Measurements from ENCODE around the gene SH3BGRL2. TPM values are rescaled to one million over a fixed set of nuclear protein-coding genes. Genes with fewer than 3 reads are reported as not detected.

The SH3BGRL2 gene
- total RNA-seq, 4 donors from 2014 or later: 24.4 to 52.3 (median 33.2) TPM

GRCh38 chr6:79608334-79609224 lies 22.6 kb upstream of the SH3BGRL2 start:
- Histone ChIP-seq H3K9me3 (no peaks in the 10 kb centered on the region), H3K4me3 (no peak overlapping the region), H3K27me3 (no peaks in the 10 kb centered on the region), H3K36me3 (no peaks in the 10 kb centered on the region), H3K4me1 (peaks cover 0 to 15% (median 0%) of the 10 kb centered on the region in 3 donors), H3K27ac (no peak overlapping the region)
- ATAC-seq: no peak
- WGBS, 2 donors (ENCODE audit: low coverage in 1 of 2): 64 to 80% methylated on average over 3 of the region's 3 CpGs
- TF ChIP-seq POLR2AphosphoS5 (IDR thresholded peaks at IDR 0.05): no peak
- no peak for TF ChIP-seq EP300 (IDR thresholded peaks at IDR 0.05)
- TF ChIP-seq, protein P1, sequence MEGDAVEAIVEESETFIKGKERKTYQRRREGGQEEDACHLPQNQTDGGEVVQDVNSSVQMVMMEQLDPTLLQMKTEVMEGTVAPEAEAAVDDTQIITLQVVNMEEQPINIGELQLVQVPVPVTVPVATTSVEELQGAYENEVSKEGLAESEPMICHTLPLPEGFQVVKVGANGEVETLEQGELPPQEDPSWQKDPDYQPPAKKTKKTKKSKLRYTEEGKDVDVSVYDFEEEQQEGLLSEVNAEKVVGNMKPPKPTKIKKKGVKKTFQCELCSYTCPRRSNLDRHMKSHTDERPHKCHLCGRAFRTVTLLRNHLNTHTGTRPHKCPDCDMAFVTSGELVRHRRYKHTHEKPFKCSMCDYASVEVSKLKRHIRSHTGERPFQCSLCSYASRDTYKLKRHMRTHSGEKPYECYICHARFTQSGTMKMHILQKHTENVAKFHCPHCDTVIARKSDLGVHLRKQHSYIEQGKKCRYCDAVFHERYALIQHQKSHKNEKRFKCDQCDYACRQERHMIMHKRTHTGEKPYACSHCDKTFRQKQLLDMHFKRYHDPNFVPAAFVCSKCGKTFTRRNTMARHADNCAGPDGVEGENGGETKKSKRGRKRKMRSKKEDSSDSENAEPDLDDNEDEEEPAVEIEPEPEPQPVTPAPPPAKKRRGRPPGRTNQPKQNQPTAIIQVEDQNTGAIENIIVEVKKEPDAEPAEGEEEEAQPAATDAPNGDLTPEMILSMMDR (IDR thresholded peaks at IDR 0.05): no peak
- no peak for TF ChIP-seq POLR2A (IDR thresholded peaks at IDR 0.05)

- no peak for ATAC-seq
- Histone ChIP-seq H3K27ac (no peak overlapping the region), H3K4me1 (peaks cover 0 to 15% (median 0%) of the 10 kb centered on the region in 3 donors), H3K9me3 (no peaks in the 10 kb centered on the region), H3K27me3 (no peaks in the 10 kb centered on the region), H3K4me3 (no peak overlapping the region), H3K36me3 (no peaks in the 10 kb centered on the region)
- TF ChIP-seq, protein P1 (IDR thresholded peaks at IDR 0.05): no peak
- TF ChIP-seq EP300 (IDR thresholded peaks at IDR 0.05): no peak
- WGBS, 2 donors (ENCODE audit: low coverage in 1 of 2): 81 to 82% methylated on average over 2 to 3 of the region's 3 CpGs
Measured at GRCh38 chr6:79609225-79609595, 21.9 kb upstream of the SH3BGRL2 start.

DNA sequence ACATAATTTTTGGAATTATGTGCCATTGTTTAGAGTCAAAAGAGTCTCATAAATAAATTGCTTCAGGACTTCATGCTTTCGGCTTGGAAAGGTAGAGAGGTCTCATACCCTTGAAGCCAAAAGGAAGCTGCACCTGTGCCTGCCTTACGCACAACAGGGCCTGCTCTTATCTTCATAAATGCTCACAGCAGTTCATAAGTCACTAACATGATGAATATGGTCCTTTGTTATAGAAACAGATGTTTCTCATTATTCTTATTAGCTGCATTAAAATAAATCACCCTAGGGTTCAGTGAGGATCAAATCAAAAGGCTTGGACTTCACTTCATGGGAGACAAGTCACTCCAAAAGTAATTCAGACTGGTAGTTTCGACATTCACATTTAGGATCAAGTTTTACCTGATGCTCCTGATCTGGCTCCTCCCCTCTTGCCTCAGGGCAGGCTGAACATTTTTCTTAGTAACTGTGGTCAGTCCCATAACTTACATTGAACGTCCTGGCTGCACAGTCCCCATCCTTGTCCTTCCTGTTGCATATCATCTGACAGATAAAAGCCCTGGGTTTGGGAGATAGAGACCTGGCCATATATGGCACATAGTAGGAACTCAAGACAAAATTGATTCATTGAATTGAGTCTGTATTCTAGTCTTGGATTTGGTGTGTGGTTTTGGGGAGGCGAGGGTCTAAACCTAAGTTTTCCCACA lies 20.7 kb upstream of the SH3BGRL2 start:
- Histone ChIP-seq H3K27ac (no peak overlapping the region), H3K27me3 (no peaks in the 10 kb centered on the region), H3K9me3 (no peaks in the 10 kb centered on the region), H3K4me3 (no peak overlapping the region), H3K36me3 (no peaks in the 10 kb centered on the region), H3K4me1 (peaks cover 0 to 15% (median 0%) of the 10 kb centered on the region in 3 donors)
- 68 to 69% methylated on average over 3 to 5 of the region's 5 CpGs for WGBS, 2 donors (ENCODE audit: low coverage in 1 of 2)
- TF ChIP-seq EP300 (IDR thresholded peaks at IDR 0.05) (no peak), POLR2A (IDR thresholded peaks at IDR 0.05) (no peak), POLR2AphosphoS5 (IDR thresholded peaks at IDR 0.05) (no peak)
- TF ChIP-seq, protein P1 (IDR thresholded peaks at IDR 0.05): no peak
- no peak for ATAC-seq

DNA sequence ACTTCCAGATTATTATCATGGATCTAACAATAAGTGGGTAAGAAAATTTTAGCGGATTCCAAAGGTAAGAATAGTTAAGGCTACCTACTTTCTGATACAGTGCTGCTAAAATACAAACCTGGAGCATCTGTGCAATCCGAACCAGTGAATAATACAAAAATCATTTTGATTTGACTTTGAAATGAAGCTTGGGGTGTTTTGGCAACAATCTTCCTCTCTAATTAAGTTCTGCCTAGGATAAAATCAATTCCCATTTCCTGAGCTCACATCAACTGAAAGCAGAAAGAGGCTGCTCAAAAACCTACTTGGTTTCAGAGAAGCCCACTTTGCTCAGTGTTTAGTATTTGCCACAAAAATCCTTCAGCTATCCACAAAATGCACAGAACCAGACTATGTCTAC lies 18.7 kb upstream of the SH3BGRL2 start:
- TF ChIP-seq EP300 (IDR thresholded peaks at IDR 0.05) (no peak), POLR2AphosphoS5 (IDR thresholded peaks at IDR 0.05) (no peak), POLR2A (IDR thresholded peaks at IDR 0.05) (no peak)
- TF ChIP-seq, protein P1 (IDR thresholded peaks at IDR 0.05): no peak
- Histone ChIP-seq H3K9me3 (no peaks in the 10 kb centered on the region), H3K4me3 (no peak overlapping the region), H3K4me1 (no peaks in the 10 kb centered on the region), H3K27me3 (no peaks in the 10 kb centered on the region), H3K36me3 (no peaks in the 10 kb centered on the region), H3K27ac (no peak overlapping the region)
- WGBS, 2 donors (ENCODE audit: low coverage in 1 of 2): 100% methylated on average over 2 of the region's 2 CpGs
- no peak for ATAC-seq

Measured in gastroesophageal sphincter (tissue), 4 donors.